ENCODE data around the gene LTBP3. TPM values are rescaled to one million over a fixed set of nuclear protein-coding genes. Genes with fewer than 3 reads are reported as not detected.

LTBP3 gene
- total RNA-seq, 1 experiment from 2014 or later, result 10.6 TPM

GRCh38 chr11:65569164-65569972 lies 11.2 kb upstream of the LTBP3 start:
- H3K4me3 Mint-ChIP-seq, result peak overlapping the region; percentile 99
- Histone ChIP-seq H3T11ph (ENCODE audit: low read length) (no peak overlapping the region), H3K23me2 (ENCODE audit: insufficient read length, low read depth, low read length, poor library complexity, severe bottlenecking) (peaks cover 19% of the 10 kb centered on the region), H3K4ac (ENCODE audit: low read depth, low read length) (no peak overlapping the region), H3K27ac (ENCODE audit: insufficient read length, low read depth, low read length) (no peak overlapping the region), H2AFZ (ENCODE audit: low read length) (no peak overlapping the region), H3K56ac (ENCODE audit: insufficient read length, low read depth, low read length) (no peak overlapping the region), H2BK120ac (ENCODE audit: low read depth, low read length, poor library complexity, severe bottlenecking) (no peak overlapping the region), H3K9me3 (ENCODE audit: control insufficient read depth, low read depth, low read length) (no peaks in the 10 kb centered on the region), H4K91ac (ENCODE audit: insufficient read length, low read depth, low read length) (no peak overlapping the region), H3K18ac (ENCODE audit: insufficient read length, low read depth, low read length) (peak overlapping the region; percentile 7), H2BK5ac (ENCODE audit: insufficient read length, low read length) (no peak overlapping the region), H3K79me2 (ENCODE audit: insufficient read depth, low read length) (no peaks in the 10 kb centered on the region; the same call in 1 of the 2 replicates), H4K5ac (ENCODE audit: insufficient read length, low read depth, low read length) (no peak overlapping the region), H3K27me3 (ENCODE audit: insufficient read depth, low read length) (no peaks in the 10 kb centered on the region; the same call in 1 of the 2 replicates), H3K9ac (ENCODE audit: extremely low read depth, insufficient read length, low read length) (peak overlapping the region; percentile 20), H2BK20ac (ENCODE audit: low read depth, low read length, poor library complexity, severe bottlenecking) (no peak overlapping the region), H2AK5ac (ENCODE audit: insufficient read length, low read length) (no peak overlapping the region), H2BK12ac (ENCODE audit: insufficient read length, low read depth, low read length) (no peak overlapping the region), H2BK15ac (ENCODE audit: low read depth, low read length) (no peak overlapping the region), H4K20me1 (ENCODE audit: control insufficient read depth, insufficient read depth, insufficient read length) (no peaks in the 10 kb centered on the region), H4K8ac (replicated peaks; ENCODE audit: insufficient read length, low read depth, low read length) (no peak overlapping the region), H3K4me1 (ENCODE audit: insufficient read depth, low read length) (no peaks in the 10 kb centered on the region; the same call in 1 of the 2 replicates), H3K14ac (ENCODE audit: insufficient read depth, low read length) (no peak overlapping the region), H3K79me1 (ENCODE audit: insufficient read depth, low read depth, low read length, poor library complexity, severe bottlenecking) (peaks cover 4% of the 10 kb centered on the region), H3K4me2 (ENCODE audit: insufficient read depth, insufficient read length, low read length) (peak overlapping the region; percentile 78), H3K23ac (ENCODE audit: insufficient read length, low read depth, low read length) (no peak overlapping the region)
- peak overlapping the region; percentile 14 to 98 (median 95); a peak in 6 of 7 replicates for H3K27ac Mint-ChIP-seq
- no peaks in the 10 kb centered on the region; the same call in 1 of the 2 replicates for H3K27me3 Mint-ChIP-seq (ENCODE audit: low read depth)
- no peaks in the 10 kb centered on the region; a peak in 1 of 5 replicates for H3K9me3 Mint-ChIP-seq
- TF ChIP-seq CTCF (conservative IDR thresholded peaks at IDR 0.05), result no peak
- no CpG with 5 or more reads among the region's 28 CpGs for WGBS (ENCODE audit: extremely low coverage, insufficient read length, low lambda C conversion rate)
- DNase-seq, result no peak
- H3K4me1 Mint-ChIP-seq, result peaks cover 23 to 37% of the 10 kb centered on the region in 2 experiments
- H3K36me3 Mint-ChIP-seq (ENCODE audit: insufficient read depth in 1 of 3, low read depth in 3 of 3), result peaks cover 6 to 14% (median 9%) of the 10 kb centered on the region in 3 experiments; a peak in 6 of 7 replicates

All from H9 (cell line).